ENCODE data around the gene HEMGN.

HEMGN gene

GRCh38 chr9:97935276-97935675 is 2.7 kb downstream of the HEMGN start:
- H3K4me1 Mint-ChIP-seq = no peaks in the 10 kb centered on the region
- no peak overlapping the region for H3K27ac Mint-ChIP-seq
- no peak for TF ChIP-seq CTCF (IDR thresholded peaks at IDR 0.05)
- no peaks in the 10 kb centered on the region for H3K36me3 Mint-ChIP-seq (ENCODE audit: low read depth)
- no peak for DNase-seq
- no peak overlapping the region for H3K4me3 Mint-ChIP-seq
- H3K27me3 Mint-ChIP-seq (ENCODE audit: low read depth, poor library complexity) = peaks cover 100% of the 10 kb centered on the region
- no peaks in the 10 kb centered on the region for H3K9me3 Mint-ChIP-seq

DNA sequence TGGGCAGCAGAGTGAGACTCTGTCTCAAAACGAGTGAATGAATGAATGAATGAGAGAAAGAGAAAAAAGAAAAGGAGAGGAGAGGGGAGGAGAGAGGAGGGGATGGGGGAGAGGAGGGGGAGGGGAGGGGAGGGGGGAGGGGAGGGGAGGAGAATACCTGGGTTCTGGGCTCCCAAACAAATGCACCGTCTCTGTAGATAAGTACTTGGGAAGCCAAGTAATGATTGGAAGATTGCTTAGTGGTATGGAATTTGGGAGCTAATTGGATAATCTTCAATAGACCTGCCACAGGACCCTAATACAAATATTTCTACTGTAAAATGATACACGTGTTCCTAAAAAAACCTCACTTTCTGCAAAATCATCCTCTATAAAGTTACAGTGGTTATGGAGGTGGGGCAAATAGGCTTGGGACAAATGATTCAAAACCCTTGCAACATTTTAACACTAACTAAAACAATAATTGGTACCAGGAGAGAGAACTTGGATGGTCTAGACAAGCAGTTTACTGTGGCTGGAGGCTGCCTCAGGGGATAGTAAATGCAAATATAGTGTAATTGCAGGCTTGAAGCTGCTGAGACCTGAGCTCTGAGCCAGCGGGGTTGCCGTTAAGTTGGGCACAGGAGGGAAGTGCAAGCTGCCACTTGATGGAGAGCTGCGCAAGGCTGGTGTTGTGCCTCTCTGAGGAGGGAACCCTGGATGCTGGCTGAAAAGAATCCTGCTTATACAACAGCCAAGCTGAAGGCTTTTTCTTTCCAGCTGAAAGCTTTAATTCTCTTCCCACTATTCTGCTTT is 3.5 kb downstream of the HEMGN start:
- no peak for TF ChIP-seq CTCF (IDR thresholded peaks at IDR 0.05)
- no peaks in the 10 kb centered on the region for H3K9me3 Mint-ChIP-seq
- H3K27ac Mint-ChIP-seq = no peak overlapping the region
- no peaks in the 10 kb centered on the region for H3K36me3 Mint-ChIP-seq (ENCODE audit: low read depth)
- peaks cover 100% of the 10 kb centered on the region for H3K27me3 Mint-ChIP-seq (ENCODE audit: low read depth, poor library complexity)
- H3K4me1 Mint-ChIP-seq = no peaks in the 10 kb centered on the region
- no peak overlapping the region for H3K4me3 Mint-ChIP-seq
- no peak for DNase-seq

- TF ChIP-seq CTCF (IDR thresholded peaks at IDR 0.05) = no peak
- H3K9me3 Mint-ChIP-seq = no peaks in the 10 kb centered on the region
- H3K4me1 Mint-ChIP-seq = no peaks in the 10 kb centered on the region
- H3K4me3 Mint-ChIP-seq = no peak overlapping the region
- peaks cover 100% of the 10 kb centered on the region for H3K27me3 Mint-ChIP-seq (ENCODE audit: low read depth, poor library complexity)
- H3K36me3 Mint-ChIP-seq (ENCODE audit: low read depth) = no peaks in the 10 kb centered on the region
- DNase-seq = no peak
- no peak overlapping the region for H3K27ac Mint-ChIP-seq
These were observed 4.5 kb downstream of the HEMGN start for GRCh38 chr9:97933297-97933998.

DNA sequence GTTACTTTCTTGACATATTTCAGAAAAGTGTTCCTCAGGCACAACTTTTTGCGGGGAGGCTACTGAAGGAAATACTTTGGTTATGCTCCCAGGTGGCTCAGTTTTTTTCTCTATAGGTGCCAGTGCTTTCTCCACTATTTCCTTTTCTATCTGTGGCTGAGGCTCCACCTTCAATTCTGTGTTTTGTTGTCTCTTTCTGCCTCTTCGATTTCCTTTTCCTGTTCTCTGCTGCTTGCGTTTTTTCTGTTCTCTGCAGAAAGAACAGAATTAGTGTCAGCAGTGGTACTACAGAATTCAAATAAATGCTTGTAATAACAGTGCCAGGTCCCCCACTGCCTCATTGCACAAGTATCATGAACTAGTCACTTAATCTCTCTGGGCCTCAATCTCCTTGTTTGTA is 7.0 kb downstream of the HEMGN start:
- Mint-ChIP-seq H3K36me3 (ENCODE audit: low read depth) (no peaks in the 10 kb centered on the region), H3K27me3 (ENCODE audit: low read depth, poor library complexity) (peaks cover 100% of the 10 kb centered on the region), H3K27ac (no peak overlapping the region), H3K4me1 (no peaks in the 10 kb centered on the region), H3K4me3 (no peak overlapping the region), H3K9me3 (no peaks in the 10 kb centered on the region)
- TF ChIP-seq CTCF (IDR thresholded peaks at IDR 0.05) = no peak
- no peak for DNase-seq

DNA sequence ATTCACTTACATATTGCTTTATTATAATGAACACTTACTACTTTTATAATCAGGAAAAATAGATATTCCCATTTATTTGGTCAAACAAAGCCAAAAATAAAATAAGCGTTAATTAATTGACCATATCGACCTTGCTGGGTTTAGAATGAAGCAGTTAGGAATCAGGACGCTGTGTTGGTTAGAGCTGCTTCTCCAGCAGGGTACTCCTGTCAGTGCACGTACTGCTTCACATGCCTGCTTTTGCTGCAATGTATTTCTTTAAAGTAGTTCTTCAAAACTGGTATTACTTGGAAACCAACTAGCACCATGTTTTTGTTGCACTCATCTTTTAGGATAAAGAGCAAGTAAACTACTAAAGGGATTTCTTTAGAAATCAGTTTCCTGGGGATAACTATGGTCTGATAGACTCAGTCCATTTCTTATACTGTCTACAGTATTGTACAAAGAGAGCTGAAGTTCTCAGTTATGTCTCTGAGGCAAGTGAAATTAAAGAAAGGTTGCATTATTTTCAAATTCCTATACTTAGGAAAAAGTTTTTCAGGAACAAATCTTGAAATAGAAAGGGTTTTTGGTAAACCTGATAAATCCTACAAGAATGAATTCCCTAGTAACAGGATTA is 8.9 kb downstream of the HEMGN start:
- H3K9me3 Mint-ChIP-seq = no peaks in the 10 kb centered on the region
- H3K27ac Mint-ChIP-seq = no peak overlapping the region

More for the DNA sequence above, 8.9 kb downstream of the HEMGN start:
- TF ChIP-seq CTCF (IDR thresholded peaks at IDR 0.05) = no peak
- no peaks in the 10 kb centered on the region for H3K4me1 Mint-ChIP-seq
- DNase-seq = no peak
- H3K36me3 Mint-ChIP-seq (ENCODE audit: low read depth) = no peaks in the 10 kb centered on the region
- no peak overlapping the region for H3K4me3 Mint-ChIP-seq
- peaks cover 100% of the 10 kb centered on the region for H3K27me3 Mint-ChIP-seq (ENCODE audit: low read depth, poor library complexity)

Data from nephron progenitor cell (in vitro differentiated cells).